SW 1271 (cell line): ENCODE measurements around the gene MTHFD1.

Experiments used
- DNase-seq, 2 experiments: peaks; one replicate each; lab custom pipeline; 2025; lab: John Stamatoyannopoulos, UW

Gene MTHFD1

GRCh38 chr14:64495252-64495651 is 107.1 kb downstream of the MTHFD1 start:
- DNase-seq, result no peak

- no peak for DNase-seq
Observed at GRCh38 chr14:64496764-64497163, 108.6 kb downstream of the MTHFD1 start.

- DNase-seq, result no peak
Observed at GRCh38 chr14:64500088-64500487, 111.9 kb downstream of the MTHFD1 start.

DNA sequence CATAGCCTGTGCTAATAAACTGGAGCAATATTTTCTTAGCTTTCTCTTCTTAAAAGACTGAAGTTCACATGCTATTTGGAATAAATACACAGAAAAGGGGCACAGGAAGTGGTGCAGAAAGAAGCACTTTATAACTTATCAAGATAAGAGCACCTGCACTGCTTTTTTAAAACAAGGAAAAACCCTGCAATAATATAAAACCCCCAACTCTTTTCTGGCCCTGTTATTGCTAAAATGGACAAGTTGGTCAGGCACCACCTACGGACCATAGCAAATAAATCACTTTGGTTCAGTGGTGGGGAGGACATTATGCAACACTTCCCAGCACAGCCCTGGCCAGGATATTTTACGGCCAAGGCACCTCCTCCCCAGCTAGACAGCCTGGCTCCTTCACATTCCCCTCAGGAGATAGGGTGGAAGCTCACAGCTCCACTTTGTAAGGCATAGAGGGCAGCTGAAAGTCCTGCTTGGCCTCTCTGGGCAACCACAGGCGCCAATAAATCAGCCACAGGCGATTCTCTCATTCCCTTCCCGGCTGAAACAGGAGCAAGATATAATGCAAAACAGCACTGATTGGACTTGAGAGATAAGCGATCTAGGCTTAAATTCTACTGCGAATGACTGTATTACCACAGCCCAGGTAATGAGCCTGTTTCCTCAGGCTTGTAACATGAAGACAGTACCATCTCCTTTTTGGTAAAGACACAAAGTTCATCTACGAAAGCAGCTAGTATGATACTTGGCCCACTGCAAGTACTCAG is 113.4 kb downstream of the MTHFD1 start:
- peak; percentile 3 to 27 for DNase-seq

DNA sequence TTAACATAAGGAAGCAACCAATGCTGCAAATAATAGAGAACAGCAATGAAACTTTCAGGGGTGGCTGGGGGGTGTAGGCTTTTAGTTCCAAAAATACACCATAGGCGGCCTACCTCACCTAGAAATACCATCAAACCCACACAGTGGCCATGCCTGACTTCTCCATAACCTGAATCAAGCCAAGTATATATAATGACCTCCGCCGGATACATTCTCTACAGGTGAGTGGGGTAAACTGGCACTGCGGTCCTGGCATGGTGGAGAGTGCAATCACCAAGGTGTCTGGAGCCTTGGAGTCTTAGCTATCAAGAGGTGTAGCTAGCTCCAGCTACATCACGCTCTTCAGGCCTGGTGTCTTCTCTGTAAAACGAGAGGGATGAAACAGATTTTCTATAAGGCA is 114.3 kb downstream of the MTHFD1 start:
- DNase-seq, result no peak

GRCh38 chr14:64502887-64503433 is 114.8 kb downstream of the MTHFD1 start:
- peak in 1 of 2 experiments; percentile 28 for DNase-seq

DNA sequence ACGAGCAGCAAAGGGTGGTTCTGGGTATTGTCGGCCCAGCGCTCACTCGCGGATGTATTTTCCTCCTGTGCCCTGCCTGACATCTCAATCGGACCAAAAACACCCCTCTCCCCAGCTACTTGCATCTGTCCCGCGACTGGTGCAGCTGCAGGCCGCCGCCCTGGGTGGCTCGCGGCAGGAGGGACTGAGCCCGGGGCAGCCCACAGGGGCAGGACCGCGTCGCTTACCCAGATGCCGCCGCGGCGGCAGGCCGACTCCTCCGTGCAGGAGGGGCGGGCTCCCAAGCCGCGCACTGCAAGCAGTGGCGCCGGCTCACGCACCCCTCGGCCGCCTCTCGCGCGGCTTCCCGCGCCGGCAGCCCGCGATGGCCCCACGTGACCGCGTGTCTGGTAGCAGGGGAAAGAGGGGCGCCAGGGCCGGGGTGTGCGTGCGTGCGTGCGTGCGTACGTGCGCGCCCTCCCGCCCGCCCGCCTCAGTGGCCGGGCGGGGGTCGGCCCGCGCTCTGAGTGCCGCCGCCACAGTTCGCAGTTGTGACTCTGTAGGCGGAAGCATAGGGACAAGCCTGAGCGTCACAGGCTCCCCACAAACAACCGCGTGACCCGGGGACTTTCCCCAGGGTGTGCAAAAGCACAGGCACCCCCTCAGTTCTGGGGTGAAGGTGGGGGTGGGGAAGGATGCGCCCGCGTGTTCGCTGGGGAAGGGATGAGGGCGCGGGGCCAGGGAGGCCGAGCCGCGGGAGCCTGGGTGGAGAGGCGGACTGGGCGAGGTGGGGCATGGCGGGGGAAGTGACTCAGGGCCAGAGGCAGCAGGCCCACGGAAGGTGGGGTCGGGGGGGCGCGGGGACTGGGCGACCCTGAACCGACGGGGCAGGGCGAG is 115.5 kb downstream of the MTHFD1 start, which contains the start of gene ZBTB25:
Gene ZBTB25, minus strand, starts transcription at position 405 of the 876 bp plus-strand sequence. CDS start 13,305 bp downstream, outside the sequence.
- DNase-seq, result peak; percentile 85 to 86

- DNase-seq, result peak; percentile 63 to 85
Observed at GRCh38 chr14:64504310-64504896, 116.2 kb downstream of the MTHFD1 start, which contains the start of gene ZBTB1. Gene ZBTB1 (plus strand): TSS chr14:64504770. CDS start chr14:64521505, 16,735 bp downstream.

DNA sequence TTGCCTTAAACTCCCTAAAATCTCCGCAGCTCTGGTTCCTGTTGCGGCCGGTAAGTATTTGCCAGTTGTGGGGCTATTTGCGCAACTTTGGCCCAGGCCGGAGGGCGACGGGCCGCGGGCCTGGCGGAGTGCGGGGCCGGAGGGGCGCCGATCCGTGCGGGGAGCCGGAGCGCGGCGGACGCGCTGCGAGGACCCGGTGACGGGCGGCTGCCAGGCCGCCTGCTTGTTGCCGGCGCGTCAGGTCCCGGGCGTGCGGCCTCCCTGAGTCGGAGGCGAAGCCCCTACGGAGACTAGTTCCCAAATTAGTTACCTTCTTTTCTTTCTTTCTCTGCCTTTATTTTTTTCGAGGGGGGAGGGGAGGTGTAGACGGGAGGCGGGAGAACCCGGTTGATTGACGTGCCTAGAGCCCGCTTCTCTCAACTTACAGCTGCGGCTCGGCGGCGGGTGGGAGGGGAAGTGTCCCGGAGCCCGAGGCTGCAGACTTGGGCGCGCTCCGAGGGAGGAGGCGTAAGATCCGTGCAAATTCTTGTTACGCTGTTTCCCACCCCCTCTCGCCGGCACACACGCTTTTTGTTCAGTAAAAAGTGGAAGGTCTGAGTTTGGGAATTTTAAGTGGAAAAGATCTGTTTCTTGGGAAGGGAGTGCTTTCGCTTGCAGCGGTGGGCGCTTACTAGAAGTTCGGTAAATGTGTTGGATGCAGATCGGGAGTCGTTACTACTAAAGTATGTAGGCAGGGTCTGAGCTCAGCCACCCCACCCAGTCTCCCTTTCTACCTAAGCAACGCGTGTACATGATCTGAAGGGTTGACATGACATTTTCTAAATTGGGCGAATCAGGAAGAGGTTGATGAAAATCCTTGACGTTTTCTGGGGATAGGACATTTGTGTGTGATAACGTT is 117.0 kb downstream of the MTHFD1 start:
- DNase-seq, result peak; percentile 70 to 81

DNA sequence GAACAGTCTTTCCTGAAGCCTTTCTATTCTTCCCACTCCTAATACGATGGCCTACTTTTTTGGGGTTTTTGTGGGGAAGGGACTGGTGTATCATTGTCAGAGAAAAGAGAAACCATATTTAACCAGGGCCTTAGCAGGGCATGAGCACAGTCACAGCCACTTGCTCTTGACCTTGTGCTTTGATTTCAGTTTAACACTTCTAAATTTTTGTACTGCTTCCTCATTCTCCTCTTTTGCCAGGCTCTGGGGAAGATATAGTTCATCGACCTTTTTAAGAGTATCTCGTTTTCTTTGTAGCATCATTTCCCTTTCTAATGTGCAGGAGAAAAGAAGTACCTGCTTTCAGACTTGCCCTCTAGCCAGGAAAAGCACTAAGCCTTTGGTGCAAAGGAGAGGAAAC is 118.6 kb downstream of the MTHFD1 start:
- no peak for DNase-seq

DNA sequence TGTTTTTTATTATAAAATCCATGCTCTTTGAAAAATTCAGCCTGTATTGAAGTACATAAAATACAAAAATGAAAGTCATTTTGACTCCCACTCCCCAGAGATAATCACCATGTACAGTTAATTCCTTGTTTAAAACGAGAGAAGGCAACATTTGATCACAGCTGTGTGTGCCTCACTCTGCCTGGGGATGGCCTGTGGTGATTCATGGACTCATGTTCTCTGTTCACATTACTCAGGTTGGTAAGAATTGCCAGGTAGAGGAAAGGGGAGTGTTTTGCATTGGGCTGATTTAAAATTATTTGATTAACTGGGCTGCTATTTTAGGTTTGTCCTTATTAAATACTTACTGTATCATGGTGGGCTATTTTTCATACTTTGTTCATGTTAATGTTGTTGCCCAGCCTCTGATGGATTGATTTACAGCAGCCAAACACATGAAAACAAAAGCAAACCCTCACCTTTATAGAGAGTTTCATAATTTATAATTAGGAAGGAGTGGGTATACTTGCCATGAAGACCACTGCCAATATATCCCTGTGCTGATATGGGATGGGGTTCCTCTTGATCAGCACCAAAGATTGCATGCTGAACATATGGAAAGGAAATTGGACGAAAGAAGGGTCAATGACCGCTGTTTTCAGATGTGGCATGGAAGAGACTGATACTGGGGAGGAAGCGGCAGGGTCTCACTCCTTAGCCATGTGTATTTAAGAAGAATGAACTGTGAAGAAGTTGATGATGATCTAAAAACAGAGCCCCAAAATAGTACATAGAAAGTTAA is 119.4 kb downstream of the MTHFD1 start:
- DNase-seq, result no peak

- DNase-seq, result no peak
Observed at GRCh38 chr14:64508215-64508776, 120.1 kb downstream of the MTHFD1 start.

DNA sequence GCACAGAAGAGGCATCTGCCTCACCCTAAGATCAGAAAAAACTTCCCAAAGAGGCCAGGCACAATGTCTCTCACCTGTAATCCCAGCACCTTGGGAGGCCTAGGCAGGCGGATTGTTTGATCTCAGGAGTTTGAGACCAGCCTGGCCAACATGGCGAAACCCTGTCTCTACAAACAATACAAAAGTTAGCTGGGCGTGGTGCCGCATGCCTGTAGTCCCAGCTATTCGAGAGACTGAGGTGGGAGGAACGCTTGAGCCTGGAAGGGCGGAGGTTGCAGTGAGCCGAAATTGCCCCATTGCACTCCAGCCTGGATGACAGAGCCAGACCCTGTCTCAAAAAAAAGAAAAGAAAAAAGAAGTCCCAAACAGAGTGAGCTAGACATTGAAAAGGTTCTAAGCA is 120.9 kb downstream of the MTHFD1 start:
- DNase-seq, result no peak
